AG04449 (cell line): ENCODE data around the gene SNRK.

Experiments
- CTCF ChIA-PET: fragments of 350-600 bp; formaldehyde crosslinking; extraction: SDS; loops from one replicate; lab custom pipeline; 2021; ENCODE audit warnings: antibody characterized with exemption; lab: Yijun Ruan, JAX
- POLR2A ChIA-PET: fragments of 400-600, 350-600 bp; formaldehyde crosslinking; extraction: SDS; loops from one replicate; lab custom pipeline; 2020; ENCODE audit warnings: antibody characterized with exemption, inconsistent platforms; lab: Yijun Ruan, JAX
- DNase-seq: peaks from one replicate; pipeline ENCODE4 v3.0.0-alpha.2; 2010; ENCODE audit warnings: low read depth, low spot score
- H3K4me3 ChIP-seq: 2 replicates; pipeline ENCODE4 v1.5.1; 2011; ENCODE audit warnings: low read depth, mild to moderate bottlenecking, control low read depth, low read length
- CTCF ChIP-seq: IDR thresholded peaks from one replicate; pipeline ENCODE4 v1.5.1; 2011; ENCODE audit warnings: mild to moderate bottlenecking, moderate library complexity, low read length, control low read depth, inconsistent platforms; ENCODE audit not compliant: insufficient read depth; ENCODE audit errors: missing control alignments

Gene SNRK

GRCh38 chr3:43362961-43363360 is 76.6 kb downstream of the SNRK start:
- no peak for TF ChIP-seq CTCF
- CTCF ChIA-PET: interaction anchor here (0.9 kb wide), 1 partner anchor 138 kb away, joined by 3 read pairs; no protein-coding TSS in a partner anchor
- POLR2A ChIA-PET: no interaction called here
- DNase-seq: no peak
- no peak overlapping the region for H3K4me3 ChIP-seq

- DNase-seq: no peak
- no peak for TF ChIP-seq CTCF
- POLR2A ChIA-PET: no interaction called here
These were observed 77.4 kb downstream of the SNRK start for GRCh38 chr3:43363621-43364266.

GRCh38 chr3:43364494-43364893 is 78.2 kb downstream of the SNRK start:
- no peak for DNase-seq
- H3K4me3 ChIP-seq: no peak overlapping the region
- no peak for TF ChIP-seq CTCF
- ChIA-PET POLR2A (no interaction called here), CTCF (no interaction called here)

More at GRCh38 chr3:43363621-43364266, 77.4 kb downstream of the SNRK start:
- no peak overlapping the region for H3K4me3 ChIP-seq
- CTCF ChIA-PET: no interaction called here

GRCh38 chr3:43364926-43365325 is 78.6 kb downstream of the SNRK start:
- no peak for DNase-seq
- TF ChIP-seq CTCF: no peak
- POLR2A ChIA-PET: no interaction called here
- CTCF ChIA-PET: no interaction called here
- H3K4me3 ChIP-seq: no peak overlapping the region

GRCh38 chr3:43365601-43366305 is 79.4 kb downstream of the SNRK start:
- DNase-seq: no peak
- ChIA-PET CTCF (interaction anchor here (1.1 to 1.4 kb wide), 2 partner anchors 13 to 15 kb away, joined by 3 read pairs; no protein-coding TSS in a partner anchor), POLR2A (no interaction called here)
- no peak overlapping the region for H3K4me3 ChIP-seq
- TF ChIP-seq CTCF: no peak

GRCh38 chr3:43366481-43366880 is 80.1 kb downstream of the SNRK start:
- POLR2A ChIA-PET: no interaction called here

More at GRCh38 chr3:43366481-43366880, 80.1 kb downstream of the SNRK start:
- no peak for TF ChIP-seq CTCF
- CTCF ChIA-PET: interaction anchor here (1.1 to 1.4 kb wide), 2 partner anchors 12 to 16 kb away, joined by 3 read pairs; no protein-coding TSS in a partner anchor
- no peak overlapping the region for H3K4me3 ChIP-seq
- no peak for DNase-seq
